ENCODE data around the gene LCOR.

LCOR gene

GRCh38 chr10:96830511-96831199, 1.4 kb upstream of the LCOR start:
- peaks cover 43% of the 10 kb centered on the region for H3K4me1 Mint-ChIP-seq (ENCODE audit: low read depth)
- no peaks in the 10 kb centered on the region for H3K27me3 Mint-ChIP-seq
- no peak overlapping the region for H3K4me3 Mint-ChIP-seq
- H3K27ac Mint-ChIP-seq = peak overlapping the region; percentile 96
- peaks cover 18% of the 10 kb centered on the region for H3K36me3 Mint-ChIP-seq (ENCODE audit: low read depth)
- H3K9me3 Mint-ChIP-seq = no peaks in the 10 kb centered on the region
- intact Hi-C loops (cut with micrococcal nuclease) = loop anchor here (1.0 to 10.0 kb wide), 4 partner anchors 63 to 243 kb away; partner anchors contain the start of gene TM9SF3

DNA sequence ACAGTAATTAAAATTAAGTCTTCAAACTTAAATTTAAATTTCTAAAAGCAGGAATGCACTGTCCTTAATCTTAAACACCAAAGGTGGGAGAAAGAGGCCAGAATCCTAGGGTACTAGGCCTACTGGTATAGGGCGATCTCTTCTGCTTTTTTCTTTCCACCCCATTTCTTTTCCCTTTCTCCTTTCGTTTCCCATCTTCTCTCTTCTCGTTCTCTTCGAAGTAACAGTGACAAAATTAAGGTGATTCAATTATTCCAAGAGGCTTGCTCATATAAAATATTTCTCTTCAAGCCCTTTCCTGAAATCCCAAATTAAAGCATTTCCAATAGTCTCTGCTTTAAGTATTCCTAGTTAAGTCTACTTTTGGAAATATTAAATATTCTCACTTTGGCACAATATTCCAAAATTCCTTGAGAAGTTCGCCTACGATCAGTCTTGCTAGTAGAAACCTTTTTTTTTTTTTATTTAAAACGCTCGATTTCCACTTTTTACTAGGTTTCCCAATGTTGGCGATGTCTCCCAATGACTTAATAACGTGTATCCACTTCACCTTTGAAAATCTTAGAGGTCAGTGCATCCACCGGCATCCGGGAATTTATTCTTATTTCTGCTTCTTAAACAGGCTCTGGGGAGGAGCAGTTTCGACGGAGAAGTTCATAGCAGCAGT, 765 bp upstream of the LCOR start:
- intact Hi-C loops (cut with micrococcal nuclease) = loop anchor here (5.0 to 10.0 kb wide), 3 partner anchors 64 to 244 kb away; partner anchors contain the start of gene TM9SF3
- H3K4me1 Mint-ChIP-seq (ENCODE audit: low read depth) = peaks cover 44% of the 10 kb centered on the region
- H3K9me3 Mint-ChIP-seq = no peaks in the 10 kb centered on the region
- H3K27me3 Mint-ChIP-seq = no peaks in the 10 kb centered on the region
- H3K27ac Mint-ChIP-seq = peak overlapping the region; percentile 96
- H3K4me3 Mint-ChIP-seq = peak overlapping the region; percentile 84
- peaks cover 20% of the 10 kb centered on the region for H3K36me3 Mint-ChIP-seq (ENCODE audit: low read depth)

GRCh38 chr10:96832721-96833219, 672 bp downstream of the LCOR start:
- peak overlapping the region; percentile 96 for H3K27ac Mint-ChIP-seq
- peak overlapping the region; percentile 96 for H3K4me3 Mint-ChIP-seq
- H3K9me3 Mint-ChIP-seq = no peaks in the 10 kb centered on the region

DNA sequence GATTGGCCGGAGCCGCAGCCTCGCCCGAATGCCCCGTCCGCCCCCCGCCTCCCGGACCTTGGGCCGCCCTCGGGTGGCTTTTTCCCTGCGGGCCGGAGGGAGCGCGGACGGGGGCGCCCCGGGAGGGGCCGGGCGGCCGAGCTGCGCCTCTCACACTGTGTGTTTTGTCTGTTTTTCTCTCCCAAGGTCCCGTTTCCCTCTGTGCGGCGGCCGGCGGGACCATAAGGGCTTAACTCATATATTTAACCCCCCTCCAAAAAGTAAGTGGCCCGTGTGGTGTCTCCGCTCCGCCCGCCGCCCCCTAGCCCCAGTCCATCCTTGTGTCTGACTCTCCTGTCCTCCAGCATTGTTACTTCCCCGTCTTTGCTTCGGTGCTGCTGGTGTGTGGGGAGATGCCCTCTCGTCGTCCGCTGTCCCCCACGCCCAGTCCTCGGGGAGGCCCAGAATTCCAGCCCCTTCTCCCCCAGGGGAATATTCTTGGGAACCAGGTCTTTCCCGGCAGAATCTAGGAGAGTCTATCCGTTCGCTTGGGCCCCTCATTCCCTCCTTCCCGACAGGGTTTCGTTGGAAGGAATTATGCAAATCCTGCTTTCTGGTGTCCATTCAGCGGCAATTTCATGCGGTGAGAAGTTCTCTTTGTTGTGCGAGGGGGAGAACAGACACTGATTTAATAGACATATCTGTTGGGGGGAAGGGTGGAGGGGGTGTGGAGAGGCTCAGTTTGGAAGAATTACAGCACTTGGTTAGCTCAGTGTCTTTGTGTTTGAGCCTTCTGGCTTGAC, 1.3 kb downstream of the LCOR start:
- Mint-ChIP-seq H3K27ac (peak overlapping the region; percentile 96), H3K4me1 (ENCODE audit: low read depth) (peaks cover 54% of the 10 kb centered on the region), H3K4me3 (peak overlapping the region; percentile 97), H3K9me3 (no peaks in the 10 kb centered on the region), H3K36me3 (ENCODE audit: low read depth) (peaks cover 30% of the 10 kb centered on the region), H3K27me3 (no peaks in the 10 kb centered on the region)
- intact Hi-C loops (cut with micrococcal nuclease) = loop anchor here (5.0 to 10.0 kb wide), 3 partner anchors 66 to 246 kb away; partner anchors contain the start of gene TM9SF3

More at GRCh38 chr10:96832721-96833219, 672 bp downstream of the LCOR start:
- Mint-ChIP-seq H3K36me3 (ENCODE audit: low read depth) (peaks cover 25% of the 10 kb centered on the region), H3K4me1 (ENCODE audit: low read depth) (peaks cover 49% of the 10 kb centered on the region), H3K27me3 (no peaks in the 10 kb centered on the region)
- intact Hi-C loops (cut with micrococcal nuclease) = loop anchor here (5.0 to 10.0 kb wide), 3 partner anchors 65 to 245 kb away; partner anchors contain the start of gene TM9SF3

DNA sequence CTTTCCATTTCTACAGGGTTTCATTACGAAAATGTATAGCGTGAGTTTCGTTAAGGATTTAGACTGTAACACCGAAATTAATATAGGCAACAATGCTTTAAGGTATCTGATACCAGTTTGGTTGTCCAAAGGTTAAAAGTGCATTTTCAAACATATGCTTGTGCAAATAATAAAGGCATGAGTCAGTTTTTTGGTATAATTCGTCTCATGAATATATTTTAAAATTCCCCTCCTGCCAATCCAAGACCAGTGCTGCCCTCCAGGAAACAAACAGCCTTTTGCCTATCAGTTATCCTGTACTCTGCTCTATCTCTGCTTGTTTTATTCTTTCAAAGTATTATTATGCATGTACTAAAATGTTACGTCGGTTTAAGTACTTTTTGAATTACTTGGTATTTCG, 2.0 kb downstream of the LCOR start:
- no peak overlapping the region for H3K27ac Mint-ChIP-seq

DNA sequence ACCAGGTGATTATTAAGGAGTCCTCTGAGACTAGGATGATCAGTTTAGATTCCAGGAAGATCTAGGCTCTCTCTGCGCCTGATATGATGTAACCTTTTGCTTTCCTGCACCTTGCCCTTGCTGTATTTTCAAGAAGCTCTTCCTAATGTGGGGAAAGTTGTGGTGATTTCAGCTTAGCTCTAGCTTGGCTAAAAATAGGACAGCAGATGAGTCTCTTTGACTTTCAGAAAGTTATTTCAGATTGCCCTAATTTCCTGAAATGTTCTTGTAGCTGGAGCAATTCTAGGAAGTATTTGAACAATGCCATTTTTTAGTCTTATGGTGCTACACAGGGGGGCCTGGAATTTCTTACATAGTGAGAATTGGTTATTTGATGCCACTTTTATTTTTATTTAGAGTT, 3.8 kb downstream of the LCOR start:
- H3K4me3 Mint-ChIP-seq = no peak overlapping the region
- H3K4me1 Mint-ChIP-seq (ENCODE audit: low read depth) = peaks cover 66% of the 10 kb centered on the region
- H3K27ac Mint-ChIP-seq = no peak overlapping the region
- no peaks in the 10 kb centered on the region for H3K27me3 Mint-ChIP-seq
- intact Hi-C loops (cut with micrococcal nuclease) = loop anchor here (10.0 kb wide), 1 partner anchor 131 kb away; no protein-coding TSS in a partner anchor
- H3K9me3 Mint-ChIP-seq = no peaks in the 10 kb centered on the region
- H3K36me3 Mint-ChIP-seq (ENCODE audit: low read depth) = peaks cover 33% of the 10 kb centered on the region

More for the DNA sequence above, 2.0 kb downstream of the LCOR start:
- peaks cover 33% of the 10 kb centered on the region for H3K36me3 Mint-ChIP-seq (ENCODE audit: low read depth)
- H3K4me1 Mint-ChIP-seq (ENCODE audit: low read depth) = peaks cover 59% of the 10 kb centered on the region
- no peaks in the 10 kb centered on the region for H3K9me3 Mint-ChIP-seq
- no peaks in the 10 kb centered on the region for H3K27me3 Mint-ChIP-seq
- intact Hi-C loops (cut with micrococcal nuclease) = loop anchor here (5.0 to 10.0 kb wide), 3 partner anchors 67 to 247 kb away; partner anchors contain the start of gene TM9SF3
- H3K4me3 Mint-ChIP-seq = peak overlapping the region; percentile 97

- Mint-ChIP-seq H3K4me3 (no peak overlapping the region), H3K4me1 (ENCODE audit: low read depth) (peaks cover 73% of the 10 kb centered on the region), H3K27ac (no peak overlapping the region), H3K9me3 (no peaks in the 10 kb centered on the region), H3K36me3 (ENCODE audit: low read depth) (peaks cover 29% of the 10 kb centered on the region), H3K27me3 (no peaks in the 10 kb centered on the region)
- intact Hi-C loops (cut with micrococcal nuclease) = loop anchor here (10.0 kb wide), 1 partner anchor 134 kb away; no protein-coding TSS in a partner anchor
Measured at GRCh38 chr10:96838529-96838928, 6.4 kb downstream of the LCOR start.

- Mint-ChIP-seq H3K4me1 (ENCODE audit: low read depth) (peaks cover 67% of the 10 kb centered on the region), H3K27me3 (no peaks in the 10 kb centered on the region), H3K36me3 (ENCODE audit: low read depth) (peaks cover 20% of the 10 kb centered on the region), H3K9me3 (no peaks in the 10 kb centered on the region), H3K4me3 (no peak overlapping the region), H3K27ac (no peak overlapping the region)
- intact Hi-C loops (cut with micrococcal nuclease) = no loop called here
Measured at GRCh38 chr10:96840841-96841518, 8.9 kb downstream of the LCOR start.

GRCh38 chr10:96842896-96843723, 11.0 kb downstream of the LCOR start:
- H3K27ac Mint-ChIP-seq = no peak overlapping the region
- no peaks in the 10 kb centered on the region for H3K9me3 Mint-ChIP-seq
- H3K4me3 Mint-ChIP-seq = no peak overlapping the region
- peaks cover 17% of the 10 kb centered on the region for H3K36me3 Mint-ChIP-seq (ENCODE audit: low read depth)
- intact Hi-C loops (cut with micrococcal nuclease) = no loop called here
- peaks cover 51% of the 10 kb centered on the region for H3K4me1 Mint-ChIP-seq (ENCODE audit: low read depth)
- no peaks in the 10 kb centered on the region for H3K27me3 Mint-ChIP-seq

DNA sequence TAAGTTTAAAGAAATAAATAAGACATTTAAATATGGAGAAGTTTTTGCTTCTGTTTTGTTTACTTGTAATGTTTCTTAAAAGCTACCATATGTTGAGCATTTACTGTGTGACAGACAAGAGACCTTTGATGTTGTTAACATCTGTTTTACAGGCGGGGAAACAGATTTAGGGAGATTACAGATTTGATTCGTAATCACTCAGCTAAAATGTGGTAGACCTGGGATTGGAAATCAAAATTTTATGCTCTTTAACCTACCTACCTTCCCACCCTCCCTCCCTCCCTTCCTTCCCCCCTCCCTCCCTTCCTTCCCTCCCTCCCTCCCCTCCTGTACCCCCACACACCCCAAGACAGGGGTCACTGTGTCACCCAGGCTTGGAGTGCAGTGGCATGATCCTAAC, 11.7 kb downstream of the LCOR start:
- Mint-ChIP-seq H3K4me1 (ENCODE audit: low read depth) (peaks cover 44% of the 10 kb centered on the region), H3K27ac (no peak overlapping the region), H3K27me3 (no peaks in the 10 kb centered on the region), H3K4me3 (no peak overlapping the region), H3K36me3 (ENCODE audit: low read depth) (peaks cover 11% of the 10 kb centered on the region), H3K9me3 (no peaks in the 10 kb centered on the region)
- intact Hi-C loops (cut with micrococcal nuclease) = no loop called here

- Mint-ChIP-seq H3K27ac (no peak overlapping the region), H3K4me3 (no peak overlapping the region), H3K9me3 (no peaks in the 10 kb centered on the region), H3K4me1 (ENCODE audit: low read depth) (peaks cover 27% of the 10 kb centered on the region), H3K36me3 (ENCODE audit: low read depth) (peaks cover 23% of the 10 kb centered on the region), H3K27me3 (no peaks in the 10 kb centered on the region)
- intact Hi-C loops (cut with micrococcal nuclease) = no loop called here
Measured at GRCh38 chr10:96846395-96846794, 14.3 kb downstream of the LCOR start.

DNA sequence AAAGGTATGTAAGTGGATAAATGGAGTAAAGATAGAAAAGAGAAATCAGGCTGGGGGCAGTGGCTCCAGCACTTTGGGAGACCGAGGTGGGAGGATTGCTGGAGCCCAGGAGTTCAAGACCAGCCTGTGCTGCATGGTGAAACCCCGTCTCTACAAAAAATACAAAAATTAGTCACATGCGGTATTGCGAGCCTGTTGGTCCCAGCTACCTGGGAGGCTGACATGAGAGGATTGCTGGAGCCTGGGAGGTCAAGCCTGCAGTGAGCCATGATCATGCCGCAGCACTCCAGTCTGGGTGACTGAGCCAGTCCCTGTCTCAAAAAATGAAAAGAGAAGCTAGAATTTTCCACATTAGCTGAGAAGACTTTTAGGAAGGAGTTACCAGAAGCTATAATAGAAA, 14.8 kb downstream of the LCOR start:
- intact Hi-C loops (cut with micrococcal nuclease) = no loop called here
- Mint-ChIP-seq H3K27me3 (no peaks in the 10 kb centered on the region), H3K27ac (no peak overlapping the region), H3K4me3 (no peak overlapping the region), H3K36me3 (ENCODE audit: low read depth) (peaks cover 26% of the 10 kb centered on the region), H3K4me1 (ENCODE audit: low read depth) (peaks cover 26% of the 10 kb centered on the region), H3K9me3 (no peaks in the 10 kb centered on the region)

Data from dendritic cell treated with granulocyte-macrophage colony-stimulating factor and Interleukin-4, amounts not matched to agents 40 ng/mL and 50 ng/mL, for 4 days (primary cell).